GM18909 (cell line): Measurements from ENCODE around the gene KBTBD13.

ENCODE experiments used
- ATAC-seq: cut with Tn5 transposase; IDR thresholded peaks from one replicate; pipeline ENCODE4 v1.9.1; 2021; ENCODE audit warnings: mild to moderate bottlenecking; ENCODE audit not compliant: unreplicated experiment, poor library complexity

KBTBD13 gene

GRCh38 chr15:65076486-65077290 is at the start of gene KBTBD13:
KBTBD13 (plus strand) TSS chr15:65076746; CDS start chr15:65076816, 70 bp downstream.
- no peak for ATAC-seq

GRCh38 chr15:65026756-65027155 is 49.8 kb upstream of the KBTBD13 start:
- no peak for ATAC-seq

- ATAC-seq, result no peak
Observed at GRCh38 chr15:65027593-65027992, 49.0 kb upstream of the KBTBD13 start.

- no peak for ATAC-seq
Observed at GRCh38 chr15:65028338-65028737, 48.2 kb upstream of the KBTBD13 start.

- ATAC-seq, result peak; percentile 75
Observed at GRCh38 chr15:65028921-65029735, 47.4 kb upstream of the KBTBD13 start, which contains the start of gene MTFMT. MTFMT (minus strand) TSS chr15:65029639; CDS start chr15:65029613, 26 bp downstream.

- ATAC-seq, result no peak
Observed at GRCh38 chr15:65029736-65030208, 46.8 kb upstream of the KBTBD13 start.

GRCh38 chr15:65032801-65033537 is 43.6 kb upstream of the KBTBD13 start:
- ATAC-seq, result no peak

- ATAC-seq, result no peak
Observed at GRCh38 chr15:65033659-65034269, 42.8 kb upstream of the KBTBD13 start.

GRCh38 chr15:65034719-65035118 is 41.8 kb upstream of the KBTBD13 start:
- ATAC-seq, result no peak

GRCh38 chr15:65037309-65037708 is 39.2 kb upstream of the KBTBD13 start:
- ATAC-seq, result no peak

GRCh38 chr15:65038428-65038827 is 38.1 kb upstream of the KBTBD13 start:
- ATAC-seq, result no peak

GRCh38 chr15:65038836-65039235 is 37.7 kb upstream of the KBTBD13 start:
- no peak for ATAC-seq

- ATAC-seq, result no peak
Observed at GRCh38 chr15:65040461-65040860, 36.1 kb upstream of the KBTBD13 start.

GRCh38 chr15:65041787-65042186 is 34.8 kb upstream of the KBTBD13 start:
- no peak for ATAC-seq

GRCh38 chr15:65042776-65043327 is 33.7 kb upstream of the KBTBD13 start:
- no peak for ATAC-seq

- ATAC-seq, result peak; percentile 52
Observed at GRCh38 chr15:65044218-65044617, 32.3 kb upstream of the KBTBD13 start.

GRCh38 chr15:65044724-65045481 is 31.6 kb upstream of the KBTBD13 start, which contains the start of gene SLC51B:
SLC51B (plus strand) TSS chr15:65045387; CDS start chr15:65050005, 4,618 bp downstream.
- ATAC-seq, result no peak

GRCh38 chr15:65048241-65048640 is 28.3 kb upstream of the KBTBD13 start:
- no peak for ATAC-seq

GRCh38 chr15:65049418-65049840 is 27.1 kb upstream of the KBTBD13 start:
- peak; percentile 90 for ATAC-seq
